HG03159 (cell line): ENCODE results near the gene LAMTOR5.
"Not testable (repeated sequence)": the region's sequence is repeated elsewhere in the genome, so short reads cannot be mapped to it uniquely, and the experiment has no call there.

Source experiments
- ATAC-seq: cut with Tn5 transposase; IDR thresholded peaks from one replicate; pipeline ENCODE4 v1.9.1; 2021; ENCODE audit warnings: mild to moderate bottlenecking, moderate library complexity; ENCODE audit not compliant: unreplicated experiment

Gene LAMTOR5

DNA sequence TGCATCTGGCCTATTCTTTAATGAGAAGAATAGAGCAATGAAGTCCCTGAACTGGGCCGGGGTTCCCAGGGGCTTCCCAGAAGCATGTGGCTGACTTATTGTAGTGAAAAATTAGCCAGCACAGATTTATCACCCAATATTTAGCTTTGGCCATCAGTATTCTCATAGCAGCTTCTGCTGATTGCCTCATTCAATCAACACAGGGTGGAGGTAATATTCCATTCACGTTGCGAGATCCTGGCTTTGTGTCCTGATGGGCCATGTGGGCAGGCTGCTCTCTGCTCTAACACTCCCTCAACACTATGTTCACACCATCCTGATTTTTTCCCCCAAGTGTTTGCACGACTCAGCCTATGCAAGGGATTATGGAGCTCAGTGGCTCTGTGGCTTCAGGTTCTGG, 21.5 kb upstream of the LAMTOR5 start:
- ATAC-seq: no peak

DNA sequence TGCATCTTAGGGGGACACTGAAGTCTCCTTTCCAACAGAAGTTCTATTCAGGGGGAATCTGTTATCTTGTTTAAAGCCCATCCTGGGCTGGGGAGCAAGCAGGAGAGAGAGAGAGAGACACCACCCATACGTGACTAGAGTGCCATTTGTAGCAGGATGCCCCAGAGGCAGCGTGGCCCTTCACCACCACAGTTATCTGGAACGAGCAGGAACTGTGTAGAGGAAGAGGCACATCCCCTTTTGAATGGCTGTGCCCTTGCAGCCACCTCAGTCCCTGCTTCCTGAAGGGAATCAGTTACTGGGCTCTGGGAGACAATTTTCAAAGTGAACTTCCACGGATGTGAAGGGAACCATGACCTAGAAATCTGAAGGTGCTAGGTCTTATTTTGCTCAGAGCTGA, 19.4 kb upstream of the LAMTOR5 start:
- no peak for ATAC-seq

DNA sequence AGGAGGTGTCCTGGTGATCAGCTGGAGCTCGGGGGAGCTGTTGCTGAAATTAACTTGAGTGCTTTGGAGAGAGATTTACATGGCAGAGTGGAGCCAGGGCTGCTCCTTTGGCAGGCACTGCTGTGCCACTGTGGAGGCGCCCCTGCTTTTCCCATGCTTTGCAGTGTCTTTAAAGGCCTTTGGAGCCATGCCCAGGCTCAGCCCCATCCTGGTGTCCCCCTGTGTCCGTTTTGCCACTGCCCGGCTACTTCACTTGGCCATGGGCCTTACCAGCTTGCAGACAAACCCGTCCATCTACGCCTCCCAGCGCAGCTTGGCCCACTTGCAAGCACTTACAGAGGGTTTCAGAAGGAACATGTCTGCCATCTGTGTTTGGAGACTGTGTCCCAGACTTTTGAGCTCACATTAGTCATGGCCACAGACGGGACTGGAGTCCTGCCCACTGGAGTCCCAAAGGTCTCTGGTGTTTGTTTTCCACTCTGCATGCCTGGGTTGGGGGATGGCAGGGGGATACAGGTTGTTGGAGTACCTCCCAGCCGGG, 18.2 kb upstream of the LAMTOR5 start:
- no peak for ATAC-seq

DNA sequence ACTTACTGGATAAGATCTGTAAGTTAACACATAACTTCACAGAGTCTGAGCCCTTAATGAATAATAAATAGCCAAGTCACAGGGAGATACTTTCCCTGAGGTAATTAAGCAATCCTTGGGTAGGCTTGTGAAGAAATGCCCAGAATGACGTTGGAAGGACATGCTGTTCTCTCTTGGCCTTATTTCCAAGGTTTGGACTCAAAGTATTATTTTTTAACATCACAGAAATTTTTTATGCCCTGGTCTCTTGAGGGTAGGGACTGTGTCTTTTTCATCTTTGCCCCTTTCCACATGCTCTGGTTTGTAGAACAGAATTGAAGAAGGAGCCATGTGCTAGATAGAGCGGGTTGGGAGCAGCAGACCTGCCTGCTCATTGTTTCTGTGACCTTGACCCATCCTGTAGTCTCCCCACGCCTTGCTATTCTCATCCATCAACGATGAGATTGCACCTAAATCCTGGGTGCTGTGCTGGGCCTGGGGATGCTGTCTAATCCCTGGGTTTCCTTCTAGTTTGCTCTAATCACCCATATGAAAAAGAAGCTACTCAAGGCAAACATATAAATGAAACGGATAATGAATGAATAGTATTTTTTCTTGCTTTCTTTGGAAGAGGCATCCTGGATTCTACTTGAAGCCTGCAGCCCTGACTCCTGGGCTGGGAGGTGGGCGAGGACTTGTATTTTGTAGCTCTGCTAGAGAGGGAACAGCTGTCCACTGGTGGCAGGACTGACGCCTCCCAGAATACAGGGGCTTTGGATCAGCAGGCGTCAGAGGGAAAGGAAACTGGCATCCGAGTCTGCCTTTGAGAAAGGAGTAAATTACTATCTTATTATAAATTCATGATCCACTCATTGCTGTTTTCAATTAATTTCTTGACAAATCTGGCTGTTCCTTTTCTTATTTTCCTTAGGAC, 17.5 kb upstream of the LAMTOR5 start:
- ATAC-seq: no peak

DNA sequence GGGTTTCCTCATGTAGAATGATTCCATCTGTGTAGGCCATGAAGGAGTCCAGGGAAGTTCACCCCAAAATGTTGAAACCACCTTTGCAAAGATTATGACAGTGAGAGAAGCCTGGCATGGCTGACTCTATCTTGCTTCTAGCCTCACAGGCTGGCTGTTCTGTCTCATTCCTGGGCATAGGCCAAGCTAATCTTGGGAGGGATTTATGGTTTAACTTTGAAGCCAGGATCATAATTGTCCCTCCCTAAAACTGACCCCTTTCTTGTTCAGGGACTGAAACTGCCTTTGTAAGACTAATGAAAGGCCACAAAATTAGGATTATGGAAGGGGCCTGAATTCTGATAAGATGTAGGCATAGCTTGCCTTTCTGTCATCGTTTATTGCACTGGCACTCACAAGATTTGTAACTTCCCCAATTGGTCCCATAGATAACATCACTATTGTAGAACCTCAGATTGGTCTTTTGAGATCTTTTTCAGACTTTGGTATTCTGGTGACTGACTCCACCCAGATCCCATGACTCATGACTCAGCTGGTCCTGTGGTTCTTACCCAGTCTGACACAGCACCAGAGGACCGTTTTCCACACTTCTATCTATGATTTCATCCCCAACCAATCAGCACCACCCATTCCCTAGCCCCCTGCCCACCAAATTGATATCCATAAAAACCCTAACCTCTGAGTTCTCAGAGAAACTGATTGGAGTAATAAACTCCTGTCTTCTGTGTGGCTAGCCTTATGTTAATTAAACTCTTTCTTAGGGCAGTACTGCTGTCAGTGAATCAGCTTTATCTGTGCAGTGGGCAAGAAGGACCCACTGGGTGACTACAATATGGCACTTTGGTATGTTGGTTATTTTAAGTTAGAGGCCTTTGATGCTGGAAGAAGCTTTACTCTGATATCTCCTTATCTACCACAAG, 13.6 kb upstream of the LAMTOR5 start:
- ATAC-seq: no peak

DNA sequence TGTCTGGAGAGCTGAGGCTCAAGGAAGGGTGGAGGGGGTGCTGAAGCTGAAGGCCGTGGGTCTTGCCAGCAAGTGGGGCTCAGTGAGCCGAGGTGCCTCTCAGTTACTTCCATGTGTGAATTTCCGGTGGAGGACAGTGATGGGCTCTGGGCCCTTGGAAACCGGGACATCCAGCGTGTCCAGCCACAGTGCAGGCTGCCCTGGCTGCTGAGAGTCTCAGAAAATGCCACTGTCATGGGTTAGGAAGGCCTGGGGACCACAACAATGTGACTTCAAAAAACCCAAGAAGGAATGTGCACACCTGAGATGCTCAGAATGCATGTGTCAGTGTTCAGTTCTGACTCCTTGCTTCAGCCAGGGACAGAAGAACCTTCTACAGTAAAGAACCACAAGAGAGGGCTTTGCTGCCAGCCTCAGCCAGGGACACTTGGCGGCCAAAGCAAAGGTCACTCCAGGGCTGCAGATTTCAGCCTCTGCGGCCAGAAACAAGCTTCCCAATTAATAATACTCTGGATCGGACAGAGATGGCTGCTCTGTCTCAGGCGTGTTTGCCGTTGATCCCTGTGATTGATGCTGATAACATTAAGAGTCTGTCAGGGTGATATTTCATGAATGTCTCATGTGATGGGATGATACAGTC, 12.6 kb upstream of the LAMTOR5 start:
- no peak for ATAC-seq

DNA sequence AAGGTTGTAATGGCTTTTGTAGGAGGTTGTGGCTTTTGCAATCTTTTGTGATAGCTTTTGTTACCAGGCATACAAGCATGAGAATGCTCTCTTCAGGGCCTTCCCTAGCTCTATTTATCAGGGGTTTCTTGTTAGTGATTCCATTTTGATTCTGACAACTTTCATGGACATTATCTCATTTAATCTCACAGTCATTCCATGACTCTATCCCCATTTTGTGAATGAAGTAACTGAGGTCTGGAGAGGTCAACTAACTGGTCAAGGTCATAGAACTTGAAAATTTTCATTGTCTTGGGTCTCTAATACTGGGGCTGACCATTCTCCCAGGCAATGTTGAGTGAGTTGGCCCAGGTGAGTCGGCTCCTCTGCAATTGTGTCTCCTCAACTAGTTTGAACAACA, 11.2 kb upstream of the LAMTOR5 start:
- ATAC-seq: no peak

DNA sequence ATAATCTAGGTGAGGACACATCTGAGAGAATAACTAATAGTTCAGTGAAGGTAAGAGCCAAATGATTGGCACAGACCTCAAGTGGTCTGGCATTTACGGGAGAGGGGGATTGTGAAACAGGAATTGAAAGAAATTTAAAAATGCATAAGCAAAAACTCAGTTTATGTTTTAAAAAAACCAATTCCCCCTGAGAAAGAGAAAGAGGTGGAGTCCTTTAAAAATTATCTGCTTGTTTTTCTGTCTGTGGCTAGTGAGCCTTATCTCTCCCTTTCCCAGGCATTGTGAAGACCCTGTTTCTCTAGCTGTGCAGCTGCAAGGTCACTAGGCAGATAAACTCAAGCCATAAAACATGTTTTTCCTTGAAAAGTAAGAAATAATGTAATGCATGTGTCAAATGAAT, 5.6 kb upstream of the LAMTOR5 start:
- not testable (repeated sequence) for ATAC-seq

DNA sequence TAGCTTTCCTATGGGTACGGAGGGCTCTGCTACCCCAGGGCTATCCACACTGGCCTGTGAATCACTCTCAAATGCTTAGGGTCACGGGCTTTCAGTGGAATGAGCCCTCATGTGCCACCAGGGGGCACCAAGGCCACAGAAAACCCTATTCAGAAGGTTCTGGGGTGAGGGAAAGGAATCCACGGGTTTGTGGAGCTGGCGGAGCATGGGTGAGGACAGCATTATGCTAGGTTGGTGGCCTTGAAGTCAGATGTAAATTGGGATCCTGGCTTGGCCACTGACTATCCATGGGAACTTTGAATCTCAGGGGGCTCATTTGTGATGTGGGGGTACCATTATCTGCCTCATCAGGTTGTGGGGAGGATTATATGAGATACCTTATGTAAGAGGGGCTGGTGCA, 5.1 kb upstream of the LAMTOR5 start:
- ATAC-seq: peak; percentile 60

DNA sequence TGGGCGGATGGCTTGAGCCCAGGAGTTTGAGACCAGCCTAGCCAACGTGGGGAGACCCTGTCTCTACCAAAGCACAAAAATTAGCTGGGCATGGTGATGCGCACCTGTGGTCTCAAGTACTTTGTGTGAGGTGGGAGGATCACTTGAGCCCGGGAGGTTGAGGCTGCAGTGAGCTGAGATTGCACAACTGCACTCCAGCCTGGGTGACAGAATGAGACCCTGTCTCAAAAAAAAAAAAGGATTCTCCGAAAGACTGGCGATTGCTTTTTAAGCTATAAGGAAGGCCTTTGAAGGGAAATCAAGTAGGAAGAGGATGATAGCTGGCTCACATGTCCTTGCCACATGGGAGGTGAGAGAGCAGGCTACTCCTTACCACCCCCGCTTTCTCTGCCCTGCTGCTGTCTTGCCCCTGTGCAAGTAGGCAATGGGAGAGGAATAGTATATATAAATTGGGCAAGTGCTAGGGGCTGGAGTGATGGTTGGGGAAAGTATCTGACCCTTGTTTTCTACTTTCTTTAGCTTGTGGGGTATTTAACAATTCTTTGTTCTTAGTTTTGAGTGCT, 3.8 kb upstream of the LAMTOR5 start:
- no peak for ATAC-seq

DNA sequence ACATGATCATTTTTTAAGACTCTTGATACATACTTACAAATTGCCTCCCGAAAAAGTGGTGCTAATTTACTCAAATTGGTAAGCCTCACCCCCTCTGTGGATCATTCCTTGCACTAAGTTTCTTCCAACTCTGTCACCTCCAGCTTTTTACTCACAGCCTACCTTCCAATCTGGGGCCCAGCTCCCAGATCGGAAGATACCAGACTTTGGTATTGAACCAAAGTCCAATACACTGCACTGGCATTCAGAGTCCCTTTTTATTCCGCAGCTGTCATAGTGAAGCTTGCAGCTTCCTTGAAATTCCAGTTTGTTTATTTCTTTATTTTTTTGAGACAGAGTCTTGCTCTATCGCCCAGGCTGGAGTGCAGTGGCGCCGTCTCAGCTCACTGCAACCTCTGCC, 1.8 kb upstream of the LAMTOR5 start:
- no peak for ATAC-seq

DNA sequence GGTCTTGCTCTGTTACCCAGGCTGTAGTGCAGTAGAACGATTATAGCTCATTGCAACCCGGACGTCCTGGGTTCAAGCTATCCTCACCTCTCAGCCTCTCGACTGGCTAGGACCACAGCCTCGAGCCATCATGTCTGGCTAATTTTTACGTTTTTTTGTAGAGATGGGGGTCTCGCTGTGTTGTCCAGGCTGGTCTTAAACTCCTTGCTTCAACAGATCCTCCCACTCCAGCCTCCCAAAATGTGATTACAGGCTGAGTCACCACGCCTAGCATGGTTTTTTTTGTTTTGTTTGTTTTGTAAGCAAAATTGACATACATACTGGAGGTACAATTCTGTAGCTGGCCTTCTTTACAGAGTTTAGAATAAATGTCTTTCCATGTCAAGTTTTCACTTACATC, 994 bp upstream of the LAMTOR5 start:
- no peak for ATAC-seq

DNA sequence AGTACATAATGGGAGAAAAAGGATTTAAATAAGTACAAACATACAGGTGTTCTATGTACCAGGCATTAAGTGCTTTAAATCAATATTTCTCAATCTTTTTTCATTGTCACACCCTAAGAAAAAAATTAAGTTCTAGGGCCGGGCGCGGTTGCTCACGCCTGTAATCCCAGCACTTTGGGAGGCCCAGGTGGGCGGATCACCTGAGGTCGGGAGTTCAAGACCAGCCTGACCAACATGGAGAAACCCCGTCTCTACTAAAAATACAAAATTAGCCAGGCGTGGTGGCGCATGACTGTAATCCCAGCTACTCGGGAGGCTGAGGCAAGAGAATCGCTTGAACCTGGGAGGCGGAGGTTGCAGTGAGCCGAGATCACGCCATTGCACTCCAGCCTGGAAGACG, 1.1 kb downstream of the LAMTOR5 start:
- ATAC-seq: not testable (repeated sequence)

DNA sequence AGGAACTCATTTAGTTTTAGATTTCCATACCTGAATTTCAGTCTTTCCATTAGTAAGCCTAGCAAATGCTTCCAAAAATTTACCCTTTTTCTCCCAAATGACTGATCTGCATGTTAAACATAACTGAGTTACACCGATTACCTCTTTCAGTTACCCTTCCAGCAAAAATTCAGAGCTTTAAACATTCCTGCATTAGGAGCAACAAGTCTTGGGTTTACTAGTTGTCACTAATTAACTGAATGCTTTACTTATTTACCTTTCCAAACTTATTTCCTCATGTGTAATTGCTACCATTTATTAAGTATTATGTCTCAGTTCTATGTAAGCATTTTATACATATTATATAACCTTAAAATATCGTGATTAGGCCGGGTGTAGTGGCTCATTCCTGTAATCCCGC, 3.1 kb downstream of the LAMTOR5 start:
- ATAC-seq: no peak

DNA sequence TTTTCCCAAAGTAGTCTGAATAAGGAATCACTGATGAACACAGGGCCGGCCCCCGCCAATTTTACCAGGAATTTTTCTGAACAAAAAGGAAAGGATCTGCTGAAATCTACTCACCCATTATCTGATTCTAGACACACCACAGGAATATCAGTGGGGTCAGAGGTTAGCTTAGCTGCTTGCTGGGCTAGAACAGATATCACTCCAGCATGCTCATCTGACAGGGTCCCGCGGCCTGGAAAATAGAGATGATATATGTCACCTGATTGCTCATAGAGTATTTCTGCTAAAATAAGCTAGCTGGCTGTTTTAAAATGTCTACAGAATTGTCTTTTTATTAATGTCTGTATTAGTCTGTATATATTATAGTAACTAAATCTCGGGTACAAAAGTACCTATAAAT, 3.7 kb downstream of the LAMTOR5 start:
- no peak for ATAC-seq

DNA sequence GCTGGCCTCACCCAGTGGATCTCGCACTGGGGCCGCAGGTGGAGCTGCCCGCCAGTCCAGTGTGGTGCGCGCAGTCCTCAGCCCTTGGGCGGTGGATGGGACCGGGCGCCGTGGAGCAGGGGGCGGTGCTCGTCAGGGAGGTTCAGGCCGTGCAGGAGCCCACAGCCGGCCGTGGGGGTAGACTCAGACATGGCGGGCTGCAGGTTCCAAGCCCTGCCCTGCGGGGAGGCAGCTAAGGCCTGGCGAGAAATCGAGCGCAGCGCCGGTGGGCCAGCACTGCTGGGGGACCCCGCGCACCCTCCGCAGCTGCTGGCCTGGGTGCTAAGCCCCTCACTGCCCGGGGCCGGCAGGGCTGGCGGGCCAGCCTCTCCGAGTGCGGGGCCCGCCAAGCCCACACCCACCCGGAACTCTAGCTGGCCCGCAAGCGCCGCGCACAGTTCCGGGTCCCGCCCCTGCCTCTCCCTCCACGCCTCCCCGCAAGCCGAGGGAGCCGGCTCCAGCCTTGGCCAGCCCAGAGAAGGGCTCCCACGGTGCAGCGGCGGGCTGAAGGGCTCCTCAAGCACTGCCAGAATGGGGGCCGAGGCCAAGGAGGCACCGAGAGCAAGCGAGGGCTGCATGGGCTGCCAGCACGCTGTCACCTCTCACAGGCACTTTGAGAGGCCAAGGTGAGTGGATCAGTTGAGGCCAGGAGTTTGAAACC, 11.1 kb downstream of the LAMTOR5 start:
- not testable (repeated sequence) for ATAC-seq

DNA sequence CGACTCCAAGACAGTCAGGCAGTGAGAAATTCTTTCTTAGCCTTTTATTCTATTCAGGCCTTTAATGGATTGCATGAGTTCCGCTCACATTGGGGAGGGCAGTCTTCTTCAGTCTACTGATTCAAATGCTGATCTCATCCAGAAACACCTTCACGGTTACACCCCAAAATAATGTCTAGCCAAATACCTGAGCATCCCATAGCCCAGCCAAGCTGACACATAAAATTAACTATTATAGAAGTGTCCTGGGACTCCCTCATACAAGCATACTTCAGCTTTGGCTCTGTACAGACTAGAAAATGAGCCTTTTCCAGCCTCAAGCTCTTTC, 13.0 kb downstream of the LAMTOR5 start:
- ATAC-seq: no peak

DNA sequence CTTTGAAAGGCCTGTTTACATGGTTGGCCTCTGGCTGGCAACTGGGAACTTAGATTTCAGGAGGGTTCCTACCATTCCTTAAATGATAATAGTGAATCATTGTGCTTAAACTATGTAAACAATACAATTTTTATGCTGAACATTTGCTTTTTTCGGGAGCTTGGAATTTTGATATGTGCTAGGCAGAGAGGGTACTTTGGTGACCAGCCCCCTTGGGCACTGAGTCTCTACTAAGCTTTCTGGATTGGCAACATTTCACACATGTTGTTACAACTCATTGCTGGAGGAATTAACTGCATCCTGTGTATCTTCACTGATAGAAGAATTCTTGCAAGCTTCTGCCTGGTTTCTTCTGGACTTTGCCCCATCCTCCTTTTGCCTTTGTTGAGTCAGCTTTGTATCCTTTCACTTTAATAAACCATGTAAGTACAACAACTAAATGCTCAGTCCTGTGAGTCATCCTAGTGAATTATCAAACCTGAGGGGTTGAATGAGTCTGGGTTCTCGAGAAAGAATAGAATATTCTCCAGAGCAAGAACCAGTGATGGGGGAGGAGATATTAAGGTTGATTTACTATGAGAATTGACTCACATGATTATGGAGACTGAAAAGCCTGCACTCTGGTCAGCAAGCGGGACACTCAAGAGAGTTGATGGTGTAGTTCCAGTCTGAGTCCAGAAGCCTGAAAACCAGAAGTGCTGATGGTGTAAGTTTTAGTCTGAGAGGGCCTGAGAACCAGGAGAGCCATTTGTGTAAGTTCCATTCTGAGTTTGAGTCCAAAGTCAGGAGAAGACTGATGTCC, 13.6 kb downstream of the LAMTOR5 start:
- no peak for ATAC-seq

DNA sequence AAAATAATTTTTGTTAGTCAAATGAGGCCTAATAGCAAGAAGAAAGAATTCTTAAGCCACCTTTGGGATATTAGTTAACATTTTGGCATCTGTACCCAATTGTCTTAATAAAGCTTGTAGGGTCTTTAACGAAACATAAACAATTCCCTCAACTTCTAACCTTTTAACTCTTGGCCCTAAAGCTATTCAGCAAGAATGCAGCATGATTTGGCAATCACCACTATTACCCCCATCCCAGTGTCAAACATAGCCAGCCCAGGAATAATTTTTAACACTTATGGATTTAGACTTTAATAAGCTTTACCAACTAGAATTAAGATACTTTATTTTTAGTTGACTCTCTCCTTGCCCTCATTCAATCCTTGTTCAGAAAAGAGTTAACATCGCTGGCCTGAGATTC, 14.2 kb downstream of the LAMTOR5 start:
- ATAC-seq: no peak
